AG04450 (cell line): ENCODE measurements around the gene DHRS4L2. TPM values are rescaled to one million over a fixed set of nuclear protein-coding genes. Genes with fewer than 3 reads are reported as not detected.
A peak's percentile ranks its signal among the peaks of the same experiment; 100 is the strongest.
"Not testable (repeated sequence)": the region's sequence is repeated elsewhere in the genome, so short reads cannot be mapped to it uniquely, and the experiment has no call there.

Experiments
- CTCF ChIA-PET: fragments of 300-600, 350-600 bp; formaldehyde crosslinking; extraction: SDS; loops from one replicate; lab custom pipeline; 2022; ENCODE audit warnings: antibody characterized with exemption, inconsistent platforms; lab: Charles Lee
- POLR2A ChIA-PET: fragments of 350-600 bp; formaldehyde crosslinking; extraction: SDS; loops from one replicate; lab custom pipeline; 2021; ENCODE audit warnings: antibody characterized with exemption, inconsistent platforms; lab: Yijun Ruan, JAX
- DNase-seq: peaks from one replicate; pipeline ENCODE4 v3.0.0-alpha.2; 2011; ENCODE audit warnings: low read depth, low spot score
- H3K27ac ChIP-seq: one replicate; pipeline ENCODE4 v1.5.1; 2012; ENCODE audit warnings: low read depth, low read length, control low read depth
- H3K27me3 ChIP-seq: one replicate; pipeline ENCODE4 v1.6.0; 2012; ENCODE audit warnings: low read length; ENCODE audit not compliant: control insufficient read depth, insufficient read depth
- H3K4me3 ChIP-seq: 2 replicates; pipeline ENCODE4 v1.5.1; 2011; ENCODE audit warnings: mild to moderate bottlenecking, low read depth, low read length, control low read depth
- H3K9me3 ChIP-seq: 2 replicates; pipeline ENCODE4 v1.5.1; 2012; ENCODE audit warnings: low read length; ENCODE audit not compliant: control insufficient read depth, insufficient read depth
- CTCF ChIP-seq: IDR thresholded peaks from 2 replicates; pipeline ENCODE4 v1.5.1; 2011; ENCODE audit warnings: low read depth, low read length, control low read depth, inconsistent platforms
- polyA plus RNA-seq: library from polyadenylated mRNA; depleted of rRNA; stranded (reverse); fragments of >200 nt; gene quantifications from 2 replicates; pipeline ENCODE4 v1.2.3, GENCODE V29; 2011

Gene DHRS4L2
- polyA plus RNA-seq, 1 experiment, result 14.8 TPM

DNA sequence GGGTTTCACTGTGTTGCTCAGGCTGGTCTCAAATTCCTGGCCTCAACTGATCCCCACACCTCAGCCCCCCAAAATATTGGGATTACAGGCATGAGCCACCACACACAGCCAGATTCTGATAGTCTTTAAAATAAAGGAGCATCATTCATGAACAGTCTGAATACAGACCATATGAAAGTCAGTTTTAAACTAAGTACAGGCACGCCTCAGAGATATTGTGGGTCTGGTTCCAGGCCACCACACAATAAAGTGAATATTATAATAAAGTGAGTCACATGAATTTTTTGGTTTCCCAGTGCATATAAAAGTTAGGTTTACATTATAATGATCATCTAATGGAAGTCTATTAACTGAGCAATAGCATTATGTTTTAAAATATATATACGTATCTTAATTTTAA is 8.1 kb downstream of the DHRS4L2 start:
- H3K27ac ChIP-seq, POLR2A ChIA-PET, CTCF ChIA-PET: not testable (repeated sequence)

GRCh38 chr14:23999640-24000039 is 10.9 kb downstream of the DHRS4L2 start:
- H3K27ac ChIP-seq, H3K4me3 ChIP-seq, POLR2A ChIA-PET, DNase-seq, H3K27me3 ChIP-seq, CTCF ChIA-PET, H3K9me3 ChIP-seq: not testable (repeated sequence)

More for the DNA sequence above, 8.1 kb downstream of the DHRS4L2 start:
- DNase-seq, H3K4me3 ChIP-seq, H3K27me3 ChIP-seq, H3K9me3 ChIP-seq: not testable (repeated sequence)

GRCh38 chr14:24001078-24001477 is 12.3 kb downstream of the DHRS4L2 start:
- H3K9me3 ChIP-seq, H3K27me3 ChIP-seq, POLR2A ChIA-PET, DNase-seq, H3K4me3 ChIP-seq, H3K27ac ChIP-seq, CTCF ChIA-PET: not testable (repeated sequence)

GRCh38 chr14:24001679-24002078 is 12.9 kb downstream of the DHRS4L2 start:
- CTCF ChIA-PET, H3K9me3 ChIP-seq, H3K27me3 ChIP-seq, DNase-seq, POLR2A ChIA-PET, H3K27ac ChIP-seq, H3K4me3 ChIP-seq: not testable (repeated sequence)

DNA sequence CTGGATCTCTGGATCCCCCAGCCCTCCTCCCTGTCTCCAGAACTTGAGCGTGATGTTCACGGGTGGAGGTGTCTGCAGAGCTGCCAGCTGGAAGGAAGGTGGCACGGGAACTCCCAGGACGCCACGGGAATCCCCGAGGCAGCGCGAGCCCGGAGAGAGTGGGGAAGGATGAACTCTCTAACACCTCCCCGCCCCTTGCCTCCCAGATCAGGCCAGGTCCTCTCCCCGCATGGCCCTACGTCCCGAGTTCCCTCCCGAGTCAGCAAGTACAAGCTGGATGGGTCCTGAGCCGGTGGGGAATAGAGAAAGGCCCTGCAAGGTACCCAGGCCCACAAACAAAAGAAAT is 17.7 kb downstream of the DHRS4L2 start:
- CTCF ChIA-PET, H3K27ac ChIP-seq, DNase-seq, H3K27me3 ChIP-seq, POLR2A ChIA-PET, H3K9me3 ChIP-seq: not testable (repeated sequence)
- H3K4me3 ChIP-seq, result peak overlapping the region; percentile 42

GRCh38 chr14:24006817-24007652 is 18.3 kb downstream of the DHRS4L2 start:
- H3K27ac ChIP-seq, DNase-seq, H3K27me3 ChIP-seq, H3K9me3 ChIP-seq, CTCF ChIA-PET, POLR2A ChIA-PET: not testable (repeated sequence)
- H3K4me3 ChIP-seq, result peak overlapping the region; percentile 47

- ChIA-PET POLR2A (no interaction called here), CTCF (interaction anchor here (0.6 to 0.7 kb wide), 2 partner anchors 98 to 124 kb away, joined by 3 read pairs; no protein-coding TSS in a partner anchor)
- Histone ChIP-seq H3K27me3 (no peaks in the 10 kb centered on the region), H3K9me3 (no peaks in the 10 kb centered on the region; the same call in 1 of the 2 replicates), H3K27ac (no peak overlapping the region), H3K4me3 (no peak overlapping the region)
- TF ChIP-seq CTCF, result no peak
- DNase-seq, result no peak
Observed at GRCh38 chr14:24011051-24011450, 22.3 kb downstream of the DHRS4L2 start.

- H3K4me3 ChIP-seq, POLR2A ChIA-PET, H3K9me3 ChIP-seq, H3K27me3 ChIP-seq, H3K27ac ChIP-seq, DNase-seq, CTCF ChIA-PET: not testable (repeated sequence)
Observed at GRCh38 chr14:24012726-24013273, 24.1 kb downstream of the DHRS4L2 start.
